Keratinocyte (primary cell): ENCODE results near the gene BCAR3. TPM values are rescaled to one million over a fixed set of nuclear protein-coding genes. Genes with fewer than 3 reads are reported as not detected.
A peak's percentile ranks its signal among the peaks of the same experiment; 100 is the strongest.

Experiments used
- DNase-seq: peaks from one replicate; pipeline ENCODE4 v3.0.0-alpha.2; 2011; ENCODE audit warnings: low read depth, missing footprints, low spot score
- FAIRE-seq: peaks from 2 replicates; lab custom pipeline; 2011; peaks lifted over from hg19 to GRCh38; lab: Jason Lieb, UNC
- H2AFZ ChIP-seq: 2 replicates; pipeline ENCODE4 v1.6.0; 2012; ENCODE audit warnings: low read length, control low read depth, inconsistent platforms; ENCODE audit not compliant: control insufficient read depth
- H3K27ac ChIP-seq: 2 replicates; pipeline ENCODE4 v1.5.1; 2011; ENCODE audit warnings: low read length; ENCODE audit not compliant: control insufficient read depth, insufficient read depth
- H3K27me3 ChIP-seq: 3 replicates; pipeline ENCODE4 v1.6.0; 2011; ENCODE audit warnings: low read length; ENCODE audit not compliant: control insufficient read depth, insufficient read depth; ENCODE audit errors: extremely low read depth
- H3K36me3 ChIP-seq, 2 experiments: 2 replicates in 1 of 2; 3 replicates in 1 of 2; pipeline ENCODE4 v1.5.1; 2011; ENCODE audit warnings: low read length in 2 of 2, mild to moderate bottlenecking in 1 of 2; ENCODE audit not compliant: control insufficient read depth in 2 of 2, insufficient read depth in 2 of 2; ENCODE audit errors: extremely low read depth in 1 of 2
- H3K4me1 ChIP-seq: 3 replicates; pipeline ENCODE4 v1.5.1; 2011; ENCODE audit warnings: low read length; ENCODE audit not compliant: control insufficient read depth, insufficient read depth; ENCODE audit errors: extremely low read depth
- H3K4me2 ChIP-seq: 3 replicates; pipeline ENCODE4 v1.6.0; 2011; ENCODE audit warnings: low read depth, low read length; ENCODE audit not compliant: control insufficient read depth, insufficient read depth; ENCODE audit errors: extremely low read depth
- H3K4me3 ChIP-seq, 3 experiments: fragments of 200-600 bp in 1 of 3; sonication (generic) in 1 of 3; 2 replicates in 2 of 3; 3 replicates in 1 of 3; pipeline ENCODE4 v1.5.1; 2011 to 2016; ENCODE audit warnings: low read length in 3 of 3, mild to moderate bottlenecking in 3 of 3, control low read depth in 2 of 3, inconsistent platforms in 1 of 3, low read depth in 1 of 3, mixed read lengths in 1 of 3, mixed run types in 1 of 3, moderate library complexity in 1 of 3; ENCODE audit not compliant: control insufficient read depth in 2 of 3, insufficient read depth in 2 of 3; ENCODE audit errors: extremely low read depth in 1 of 3
- H3K79me2 ChIP-seq: 2 replicates; pipeline ENCODE4 v1.6.0; 2012; ENCODE audit warnings: low read length; ENCODE audit not compliant: control insufficient read depth, insufficient read depth
- H3K9ac ChIP-seq: 3 replicates; pipeline ENCODE4 v1.6.0; 2011; ENCODE audit warnings: low read length; ENCODE audit not compliant: control insufficient read depth, insufficient read depth; ENCODE audit errors: extremely low read depth
- H3K9me1 ChIP-seq: 3 replicates; pipeline ENCODE4 v1.6.0; 2011; ENCODE audit warnings: low read length; ENCODE audit not compliant: control insufficient read depth, insufficient read depth; ENCODE audit errors: extremely low read depth
- H3K9me3 ChIP-seq: 2 replicates; pipeline ENCODE4 v1.5.1; 2012; ENCODE audit warnings: low read depth, low read length; ENCODE audit not compliant: control insufficient read depth
- H4K20me1 ChIP-seq: 3 replicates; pipeline ENCODE4 v1.6.0; 2011; ENCODE audit warnings: low read length; ENCODE audit not compliant: control insufficient read depth, insufficient read depth; ENCODE audit errors: extremely low read depth
- CTCF ChIP-seq, 3 experiments: IDR thresholded peaks in 1 of 3; conservative IDR thresholded peaks in 1 of 3; optimal IDR thresholded peaks in 1 of 3; 2 replicates in 2 of 3; 3 replicates in 1 of 3; pipeline versions ENCODE3 to v1.5.1; 2011; ENCODE audit warnings: low read length in 3 of 3, mild to moderate bottlenecking in 3 of 3, moderate library complexity in 2 of 3, control low read depth in 1 of 3, inconsistent platforms in 1 of 3; ENCODE audit not compliant: insufficient read depth in 2 of 3; ENCODE audit errors: extremely low read depth in 1 of 3
- EZH2 ChIP-seq: IDR thresholded peaks from one replicate; pipeline ENCODE4 v1.6.1; 2012; ENCODE audit warnings: inconsistent platforms, mild to moderate bottlenecking, low read length, moderate library complexity
- dilution Hi-C: fragments of 300-500 bp; cut with MboI; formaldehyde crosslinking; loops from one replicate; pipeline ENCODE4 v1.7.0; 2020; ENCODE audit warnings: low sequenced_read_pairs; ENCODE audit not compliant: extremely low pct_ligation_motif_present
- polyA plus RNA-seq, 5 experiments: library from polyadenylated mRNA; depleted of rRNA in 3 of 5; stranded (reverse) in 3 of 5; stranded (forward) in 1 of 5; unstranded in 1 of 5; fragments of >200 nt; gene quantifications; 1 replicate in 1 of 5; 2 replicates in 3 of 5; 3 replicates in 1 of 5; pipeline versions ENCODE4 v1.2.1 to v1.2.3, GENCODE V29; 2011 to 2012; ENCODE audit warnings: missing spikeins in 2 of 5, low read depth in 1 of 5, low replicate concordance in 1 of 5

Gene BCAR3
- polyA plus RNA-seq, 1 donor (not counting 4 experiments of a cell fraction or from before 2014, with no cell fraction given), result 77.2 TPM

GRCh38 chr1:93559045-93559444 is 122.6 kb downstream of the BCAR3 start:
- Histone ChIP-seq H3K4me3 (no peak overlapping the region), H3K9me1 (no peaks in the 10 kb centered on the region), H3K9me3 (no peaks in the 10 kb centered on the region), H3K4me1 (no peaks in the 10 kb centered on the region), H2AFZ (no peak overlapping the region), H4K20me1 (no peaks in the 10 kb centered on the region), H3K36me3 (peaks cover 18 to 34% of the 10 kb centered on the region in 2 experiments), H3K27ac (no peak overlapping the region), H3K9ac (no peak overlapping the region), H3K4me2 (no peak overlapping the region), H3K27me3 (no peaks in the 10 kb centered on the region), H3K79me2 (peaks cover 2% of the 10 kb centered on the region)
- dilution Hi-C loops, result no loop called here
- TF ChIP-seq EZH2 (no peak), CTCF (optimal IDR thresholded peaks at IDR 0.05 in 1 of 3, IDR thresholded peaks at IDR 0.05 in 1 of 3, conservative IDR thresholded peaks at IDR 0.05 in 1 of 3; ENCODE audit: extremely low read depth in 1 of 3, insufficient read depth in 2 of 3, low read length in 3 of 3) (no peak)
- DNase-seq (no peak), FAIRE-seq (no peak)

GRCh38 chr1:93556291-93556690 is 125.3 kb downstream of the BCAR3 start:
- Histone ChIP-seq H2AFZ (no peak overlapping the region), H3K79me2 (no peaks in the 10 kb centered on the region), H4K20me1 (no peaks in the 10 kb centered on the region), H3K27ac (no peak overlapping the region), H3K4me1 (peaks cover 4% of the 10 kb centered on the region), H3K36me3 (peaks cover 8 to 16% of the 10 kb centered on the region in 2 experiments), H3K9me3 (no peaks in the 10 kb centered on the region), H3K9me1 (no peaks in the 10 kb centered on the region), H3K4me3 (no peak overlapping the region), H3K27me3 (no peaks in the 10 kb centered on the region), H3K9ac (no peak overlapping the region), H3K4me2 (no peak overlapping the region)
- peak; percentile 65 for FAIRE-seq
- no peak for DNase-seq
- dilution Hi-C loops, result no loop called here
- TF ChIP-seq CTCF (optimal IDR thresholded peaks at IDR 0.05 in 1 of 3, IDR thresholded peaks at IDR 0.05 in 1 of 3, conservative IDR thresholded peaks at IDR 0.05 in 1 of 3; ENCODE audit: extremely low read depth in 1 of 3, insufficient read depth in 2 of 3, low read length in 3 of 3) (no peak), EZH2 (no peak)
